Measurements from ENCODE around the gene PHACTR3.

PHACTR3 gene

GRCh38 chr20:59752704-59753460 is 148.5 kb downstream of the PHACTR3 start:
- DNase-seq (ENCODE audit: low spot score) = peak; percentile 18

GRCh38 chr20:59753836-59754235 is 149.5 kb downstream of the PHACTR3 start:
- no peak for DNase-seq (ENCODE audit: low spot score)

- DNase-seq (ENCODE audit: low spot score) = no peak
These were observed 150.2 kb downstream of the PHACTR3 start for GRCh38 chr20:59754551-59754950.

GRCh38 chr20:59756241-59756640 is 151.9 kb downstream of the PHACTR3 start:
- no peak for DNase-seq (ENCODE audit: low spot score)

- DNase-seq (ENCODE audit: low spot score) = no peak
These were observed 159.7 kb downstream of the PHACTR3 start for GRCh38 chr20:59764037-59764436.

GRCh38 chr20:59765599-59766177 is 161.3 kb downstream of the PHACTR3 start:
- DNase-seq (ENCODE audit: low spot score) = peak; percentile 43

GRCh38 chr20:59767656-59768055 is 163.3 kb downstream of the PHACTR3 start:
- DNase-seq (ENCODE audit: low spot score) = no peak

- DNase-seq (ENCODE audit: low spot score) = no peak
These were observed 165.9 kb downstream of the PHACTR3 start for GRCh38 chr20:59770270-59770669.

- DNase-seq (ENCODE audit: low spot score) = no peak
These were observed 166.5 kb downstream of the PHACTR3 start for GRCh38 chr20:59770851-59771250.

GRCh38 chr20:59771506-59772372 is 167.4 kb downstream of the PHACTR3 start:
- DNase-seq (ENCODE audit: low spot score) = no peak

- no peak for DNase-seq (ENCODE audit: low spot score)
These were observed 168.0 kb downstream of the PHACTR3 start for GRCh38 chr20:59772373-59772705.

GRCh38 chr20:59772931-59773913 is 168.9 kb downstream of the PHACTR3 start:
- DNase-seq (ENCODE audit: low spot score) = no peak

GRCh38 chr20:59774204-59774641 is 169.9 kb downstream of the PHACTR3 start:
- no peak for DNase-seq (ENCODE audit: low spot score)

GRCh38 chr20:59774921-59775686 is 170.8 kb downstream of the PHACTR3 start:
- no peak for DNase-seq (ENCODE audit: low spot score)

GRCh38 chr20:59775687-59776055 is 171.3 kb downstream of the PHACTR3 start:
- no peak for DNase-seq (ENCODE audit: low spot score)

- DNase-seq (ENCODE audit: low spot score) = no peak
These were observed 171.8 kb downstream of the PHACTR3 start for GRCh38 chr20:59776059-59776603.

- no peak for DNase-seq (ENCODE audit: low spot score)
These were observed 172.4 kb downstream of the PHACTR3 start for GRCh38 chr20:59776626-59777330.

- no peak for DNase-seq (ENCODE audit: low spot score)
These were observed 173.0 kb downstream of the PHACTR3 start for GRCh38 chr20:59777331-59777725.

- DNase-seq (ENCODE audit: low spot score) = no peak
These were observed 173.7 kb downstream of the PHACTR3 start for GRCh38 chr20:59777814-59778575.
